ENCODE data around the gene BTBD2.

BTBD2 gene

DNA sequence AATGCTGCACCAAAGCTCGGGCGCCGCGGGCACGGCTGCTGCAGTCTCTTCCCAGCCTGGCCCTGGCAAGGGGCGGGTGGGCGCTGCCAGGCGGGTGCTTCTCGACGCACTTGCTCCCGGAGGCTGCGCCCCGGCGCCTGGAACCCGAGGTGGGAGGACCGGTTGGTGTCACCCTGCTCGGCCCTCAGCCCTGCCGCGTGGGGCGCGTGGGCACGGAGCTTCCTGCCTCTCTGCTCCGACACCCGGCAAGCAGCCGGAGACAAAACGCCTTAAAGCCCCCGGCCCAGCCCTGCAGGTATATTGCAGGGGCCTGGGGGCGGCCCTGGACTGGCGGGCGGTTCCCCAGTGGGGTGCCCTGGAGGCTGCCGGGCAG is 34.7 kb downstream of the BTBD2 start:
- peaks cover 31% of the 10 kb centered on the region; the same call in 1 of the 2 replicates for H3K36me3 ChIP-seq (ENCODE audit: insufficient read depth, low read length)
- no peaks in the 10 kb centered on the region for H3K9me3 ChIP-seq (ENCODE audit: low read depth, low read length)
- H3K27ac ChIP-seq: no peak overlapping the region; the same call in 1 of the 2 replicates
- H3K4me3 ChIP-seq: no peak overlapping the region
- no peak overlapping the region for H3K9ac ChIP-seq (ENCODE audit: insufficient read length)
- TF ChIP-seq FOXP2 (optimal IDR thresholded peaks at IDR 0.05; ENCODE audit: control extremely low read depth, extremely low read length, insufficient read depth): no peak
- no peak for TF ChIP-seq EZH2 (IDR thresholded peaks at IDR 0.05)
- TF ChIP-seq POLR2AphosphoS5 (IDR thresholded peaks at IDR 0.05; ENCODE audit: borderline replicate concordance, low read depth, low read length): no peak
- DNase-seq (ENCODE audit: low read depth, low spot score): no peak

DNA sequence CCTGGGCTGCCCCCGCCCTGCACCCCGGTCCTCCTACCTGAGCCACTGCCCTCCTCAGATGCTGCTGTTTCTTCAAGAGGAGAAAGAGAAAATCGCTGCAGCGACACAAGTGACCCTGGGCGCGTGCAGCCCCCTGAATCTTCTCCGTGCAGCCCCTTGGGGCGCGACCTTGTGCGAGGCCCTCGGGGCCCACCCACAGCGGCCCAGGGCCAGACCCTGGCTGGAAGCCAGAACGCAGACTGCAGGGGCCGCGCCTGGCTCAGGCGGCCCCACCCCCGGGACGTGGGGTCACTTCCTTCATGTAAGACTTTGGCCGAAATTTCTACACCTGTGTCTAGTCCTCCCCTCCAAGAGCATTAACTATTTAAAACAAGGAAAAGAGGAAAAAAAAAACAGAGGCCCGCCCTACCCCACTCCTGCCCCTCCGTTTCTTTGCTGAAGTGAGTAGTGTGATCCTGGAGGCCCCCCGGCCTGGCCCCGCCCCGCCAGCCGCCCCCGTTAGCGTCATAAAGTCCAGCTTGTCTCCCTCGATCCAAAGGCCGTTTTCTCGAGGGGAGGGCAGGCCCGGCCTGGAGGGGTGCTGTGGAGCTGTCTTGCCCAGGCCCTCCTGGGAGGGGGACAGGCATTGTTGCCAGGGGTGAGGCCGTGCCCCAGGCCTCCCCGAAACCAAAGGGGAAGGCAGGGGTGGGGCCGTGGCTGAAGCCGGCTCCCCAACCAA is 35.3 kb downstream of the BTBD2 start:
- H3K9ac ChIP-seq (ENCODE audit: insufficient read length): no peak overlapping the region
- no peak overlapping the region for H3K27ac ChIP-seq
- DNase-seq (ENCODE audit: low read depth, low spot score): no peak
- no peak overlapping the region for H3K4me3 ChIP-seq
- H3K36me3 ChIP-seq (ENCODE audit: insufficient read depth, low read length): peaks cover 30% of the 10 kb centered on the region; the same call in 1 of the 2 replicates
- no peak for TF ChIP-seq FOXP2 (optimal IDR thresholded peaks at IDR 0.05; ENCODE audit: control extremely low read depth, extremely low read length, insufficient read depth)
- no peak for TF ChIP-seq EZH2 (IDR thresholded peaks at IDR 0.05)
- no peak for TF ChIP-seq POLR2AphosphoS5 (IDR thresholded peaks at IDR 0.05; ENCODE audit: borderline replicate concordance, low read depth, low read length)
- no peaks in the 10 kb centered on the region for H3K9me3 ChIP-seq (ENCODE audit: low read depth, low read length)

DNA sequence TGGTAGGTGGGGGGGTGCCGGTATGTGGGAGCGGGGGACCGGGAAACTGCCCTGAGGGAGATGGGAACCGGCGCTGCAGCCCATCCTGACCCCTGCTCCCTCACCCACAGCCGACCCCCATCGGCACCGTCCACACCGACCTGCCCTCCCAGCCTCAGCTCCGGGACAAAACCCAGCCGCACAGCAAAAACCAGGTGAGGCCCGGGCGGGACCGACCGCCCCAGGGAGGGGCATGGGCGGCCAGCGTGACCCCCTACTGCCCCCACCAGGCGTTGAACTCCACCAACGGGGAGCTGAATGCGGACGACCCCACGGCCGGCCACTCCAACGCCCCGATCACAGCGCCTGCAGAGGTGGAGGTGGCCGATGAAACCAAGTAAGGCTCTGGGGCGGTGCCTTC is 35.9 kb downstream of the BTBD2 start:
- Histone ChIP-seq H3K27ac (no peak overlapping the region), H3K4me3 (no peak overlapping the region), H3K9ac (ENCODE audit: insufficient read length) (no peak overlapping the region), H3K9me3 (ENCODE audit: low read depth, low read length) (no peaks in the 10 kb centered on the region), H3K36me3 (ENCODE audit: insufficient read depth, low read length) (peaks cover 26% of the 10 kb centered on the region; the same call in 1 of the 2 replicates)
- no peak for TF ChIP-seq POLR2AphosphoS5 (IDR thresholded peaks at IDR 0.05; ENCODE audit: borderline replicate concordance, low read depth, low read length)
- no peak for TF ChIP-seq FOXP2 (optimal IDR thresholded peaks at IDR 0.05; ENCODE audit: control extremely low read depth, extremely low read length, insufficient read depth)
- no peak for TF ChIP-seq EZH2 (IDR thresholded peaks at IDR 0.05)
- DNase-seq (ENCODE audit: low read depth, low spot score): no peak

DNA sequence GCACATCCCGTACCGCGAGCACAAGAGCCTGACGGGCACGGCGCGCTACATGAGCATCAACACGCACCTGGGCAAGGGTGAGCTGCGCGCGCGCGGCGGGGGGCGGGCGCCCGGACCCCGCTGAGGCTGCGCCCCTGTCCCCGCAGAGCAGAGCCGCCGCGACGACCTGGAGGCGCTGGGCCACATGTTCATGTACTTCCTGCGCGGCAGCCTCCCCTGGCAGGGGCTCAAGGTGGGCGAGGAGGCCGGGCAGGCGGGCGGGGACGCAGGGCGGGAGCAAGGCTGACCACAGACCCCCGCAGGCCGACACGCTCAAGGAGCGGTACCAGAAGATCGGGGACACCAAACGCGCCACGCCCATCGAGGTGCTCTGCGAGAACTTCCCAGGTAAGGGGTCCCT is 36.5 kb downstream of the BTBD2 start:
- DNase-seq (ENCODE audit: low read depth, low spot score): no peak
- Histone ChIP-seq H3K4me3 (no peak overlapping the region), H3K27ac (no peak overlapping the region), H3K9me3 (ENCODE audit: low read depth, low read length) (no peaks in the 10 kb centered on the region), H3K9ac (ENCODE audit: insufficient read length) (no peak overlapping the region), H3K36me3 (ENCODE audit: insufficient read depth, low read length) (peaks cover 26% of the 10 kb centered on the region; the same call in 1 of the 2 replicates)
- no peak for TF ChIP-seq POLR2AphosphoS5 (IDR thresholded peaks at IDR 0.05; ENCODE audit: borderline replicate concordance, low read depth, low read length)
- TF ChIP-seq FOXP2 (optimal IDR thresholded peaks at IDR 0.05; ENCODE audit: control extremely low read depth, extremely low read length, insufficient read depth): no peak
- no peak for TF ChIP-seq EZH2 (IDR thresholded peaks at IDR 0.05)

DNA sequence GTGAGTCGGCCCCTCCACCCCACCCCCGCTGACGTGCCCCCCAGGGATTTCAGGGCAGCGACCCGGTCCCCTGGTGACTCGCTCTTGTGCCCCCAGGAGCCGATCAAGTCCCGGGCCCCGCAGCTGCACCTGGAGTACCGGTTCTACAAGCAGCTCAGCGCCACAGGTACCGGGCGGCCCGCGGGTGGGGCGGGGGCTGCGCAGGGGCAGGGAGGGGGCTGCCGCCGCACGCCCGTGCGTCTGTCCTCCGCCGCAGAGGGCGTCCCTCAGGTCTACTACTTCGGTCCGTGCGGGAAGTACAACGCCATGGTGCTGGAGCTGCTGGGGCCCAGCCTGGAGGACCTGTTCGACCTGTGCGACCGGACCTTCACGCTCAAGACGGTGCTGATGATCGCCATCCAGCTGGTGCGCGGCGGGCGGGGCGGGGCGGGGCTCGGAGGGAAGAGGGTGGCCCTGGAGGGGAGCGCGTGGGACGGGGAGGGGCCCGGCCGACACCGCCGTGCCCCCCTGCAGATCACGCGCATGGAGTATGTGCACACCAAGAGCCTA is 37.1 kb downstream of the BTBD2 start:
- peaks cover 26% of the 10 kb centered on the region; the same call in 1 of the 2 replicates for H3K36me3 ChIP-seq (ENCODE audit: insufficient read depth, low read length)
- H3K4me3 ChIP-seq: no peak overlapping the region
- TF ChIP-seq POLR2AphosphoS5 (IDR thresholded peaks at IDR 0.05; ENCODE audit: borderline replicate concordance, low read depth, low read length): no peak
- no peak for TF ChIP-seq FOXP2 (optimal IDR thresholded peaks at IDR 0.05; ENCODE audit: control extremely low read depth, extremely low read length, insufficient read depth)
- H3K27ac ChIP-seq: no peak overlapping the region
- DNase-seq (ENCODE audit: low read depth, low spot score): no peak
- no peaks in the 10 kb centered on the region for H3K9me3 ChIP-seq (ENCODE audit: low read depth, low read length)
- H3K9ac ChIP-seq (ENCODE audit: insufficient read length): no peak overlapping the region

DNA sequence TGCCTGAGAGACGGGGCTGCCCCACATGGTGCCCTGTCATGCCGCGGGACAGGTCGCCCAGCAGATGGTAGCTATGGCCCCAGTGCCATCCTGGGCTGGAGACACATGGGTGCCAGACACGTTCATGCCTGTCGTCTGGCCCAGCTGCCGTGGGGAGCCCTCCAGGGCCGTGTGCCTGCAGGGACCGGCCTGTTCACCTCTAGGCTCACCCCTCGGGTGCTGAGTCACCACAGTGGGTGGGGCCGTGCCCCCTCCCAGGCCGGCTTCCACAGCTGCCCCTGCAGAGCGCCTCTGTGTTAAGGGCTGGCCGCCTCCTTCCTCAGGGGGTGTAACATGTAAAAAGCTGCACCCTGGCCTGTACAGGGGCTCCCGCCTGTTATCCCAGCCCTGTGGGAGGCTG is 38.4 kb downstream of the BTBD2 start:
- no peak overlapping the region for H3K27ac ChIP-seq
- no peak overlapping the region for H3K9ac ChIP-seq (ENCODE audit: insufficient read length)
- H3K36me3 ChIP-seq (ENCODE audit: insufficient read depth, low read length): peaks cover 22% of the 10 kb centered on the region; the same call in 1 of the 2 replicates
- H3K4me3 ChIP-seq: no peak overlapping the region
- H3K9me3 ChIP-seq (ENCODE audit: low read depth, low read length): no peaks in the 10 kb centered on the region
- TF ChIP-seq POLR2AphosphoS5 (IDR thresholded peaks at IDR 0.05; ENCODE audit: borderline replicate concordance, low read depth, low read length) (no peak), FOXP2 (optimal IDR thresholded peaks at IDR 0.05; ENCODE audit: control extremely low read depth, extremely low read length, insufficient read depth) (no peak), EZH2 (IDR thresholded peaks at IDR 0.05) (no peak)
- no peak for DNase-seq (ENCODE audit: low read depth, low spot score)

DNA sequence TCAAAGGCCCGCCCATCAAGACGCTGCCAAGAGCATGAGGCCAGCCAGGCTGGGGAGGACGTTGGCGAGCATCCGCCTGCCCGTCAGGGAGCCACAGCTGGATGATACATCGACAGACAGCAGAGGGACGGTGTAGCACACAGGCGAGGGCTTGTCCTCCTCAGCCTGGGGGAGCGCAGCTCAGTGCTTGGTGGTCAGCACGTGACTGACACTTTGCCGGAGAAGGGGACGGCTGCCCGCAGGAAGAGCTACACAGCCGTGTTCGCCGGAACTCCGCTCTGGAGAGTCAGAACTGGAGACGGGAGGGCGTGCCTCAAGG is 40.4 kb downstream of the BTBD2 start:
- no peak for DNase-seq (ENCODE audit: low read depth, low spot score)
- TF ChIP-seq FOXP2 (optimal IDR thresholded peaks at IDR 0.05; ENCODE audit: control extremely low read depth, extremely low read length, insufficient read depth): no peak
- no peak for TF ChIP-seq EZH2 (IDR thresholded peaks at IDR 0.05)
- no peak for TF ChIP-seq POLR2AphosphoS5 (IDR thresholded peaks at IDR 0.05; ENCODE audit: borderline replicate concordance, low read depth, low read length)

DNA sequence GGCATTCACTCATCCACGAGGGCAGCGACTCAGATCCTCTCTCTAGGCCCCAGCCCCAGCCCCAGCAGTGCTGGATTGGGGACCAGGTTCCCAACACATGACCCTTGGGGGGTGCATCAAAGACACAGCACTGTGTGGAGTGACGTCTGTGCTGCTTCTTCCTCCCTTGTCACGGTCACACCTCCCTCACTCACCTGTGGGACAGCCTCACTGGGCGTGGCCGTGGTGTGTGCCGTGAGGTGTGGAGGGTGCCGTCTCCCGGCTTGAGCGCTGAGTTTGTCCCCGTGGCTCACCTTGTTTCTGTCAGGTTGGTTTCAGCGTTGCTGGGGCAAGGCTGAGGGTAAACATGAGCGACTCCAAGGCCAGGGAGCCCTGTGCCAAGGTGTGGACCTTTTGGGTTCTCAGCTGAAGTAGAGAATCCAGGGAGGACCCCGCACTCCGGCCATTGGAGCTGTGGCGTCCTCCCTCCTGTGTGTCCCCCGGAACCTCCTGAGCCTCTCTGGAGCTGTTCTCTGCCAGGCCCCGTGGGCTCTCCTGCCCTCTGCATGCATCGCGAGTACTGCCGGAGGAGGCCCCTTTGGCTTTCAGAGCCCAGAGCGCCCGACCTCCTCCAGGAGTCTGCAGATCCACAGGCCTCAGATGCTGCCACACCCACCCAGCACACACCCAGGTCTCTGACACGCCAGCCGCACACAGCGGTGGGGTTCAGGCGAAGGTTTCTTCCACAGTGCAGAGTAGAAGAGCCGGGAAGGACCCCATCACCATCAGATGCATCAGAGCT is 40.9 kb downstream of the BTBD2 start:
- no peak for DNase-seq (ENCODE audit: low read depth, low spot score)
- Histone ChIP-seq H3K27ac (no peak overlapping the region), H3K9ac (ENCODE audit: insufficient read length) (no peak overlapping the region), H3K36me3 (ENCODE audit: insufficient read depth, low read length) (peaks cover 5% of the 10 kb centered on the region; the same call in 1 of the 2 replicates), H3K4me3 (no peak overlapping the region), H3K9me3 (ENCODE audit: low read depth, low read length) (no peaks in the 10 kb centered on the region)
- TF ChIP-seq POLR2AphosphoS5 (IDR thresholded peaks at IDR 0.05; ENCODE audit: borderline replicate concordance, low read depth, low read length) (no peak), FOXP2 (optimal IDR thresholded peaks at IDR 0.05; ENCODE audit: control extremely low read depth, extremely low read length, insufficient read depth) (no peak), EZH2 (IDR thresholded peaks at IDR 0.05) (no peak)

More for the DNA sequence above, 40.4 kb downstream of the BTBD2 start:
- Histone ChIP-seq H3K9me3 (ENCODE audit: low read depth, low read length) (no peaks in the 10 kb centered on the region), H3K4me3 (no peak overlapping the region), H3K36me3 (ENCODE audit: insufficient read depth, low read length) (peaks cover 11% of the 10 kb centered on the region; the same call in 1 of the 2 replicates), H3K9ac (ENCODE audit: insufficient read length) (no peak overlapping the region), H3K27ac (no peak overlapping the region)

Measured in SK-N-MC (cell line).